T-cell (primary cell): ENCODE measurements around the gene CABLES2. TPM values are rescaled to one million over a fixed set of nuclear protein-coding genes. Genes with fewer than 3 reads are reported as not detected.
A peak's percentile ranks its signal among the peaks of the same experiment; 100 is the strongest.

Experiments
- ATAC-seq, 4 experiments: fragments of 200-7000 bp in 3 of 4; fragments of 150-1000 bp in 1 of 4; cut with Tn5 transposase; replicated peaks in 1 of 4; 1 replicate in 3 of 4; 2 replicates in 1 of 4; pipeline ENCODE4 v1.10.0; 2021; ENCODE audit warnings: moderate library complexity in 3 of 4, mild to moderate bottlenecking in 2 of 4, moderate number of reproducible peaks in 1 of 4
- CTCF ChIA-PET, 2 donors: fragments of 300-600 bp; sonication (Branson Sonifier 250); formaldehyde crosslinking; loops; one replicate each; lab custom pipeline; 2022; ENCODE audit warnings: antibody characterized with exemption in 2 of 2; lab: Charles Lee
- POLR2A ChIA-PET, 2 donors: fragments of 300-600 bp; sonication (Branson Sonifier 250); formaldehyde crosslinking; loops; one replicate each; lab custom pipeline; 2022; ENCODE audit warnings: antibody characterized with exemption in 2 of 2; lab: Charles Lee
- DNase-seq, 35 experiments: peaks; one replicate each; pipeline versions ENCODE4 v3.0.0 to v3.0.0-alpha.2; 2013 to 2023
- H3K27ac ChIP-seq: one replicate; pipeline ENCODE4 v1.5.1; 2013; ENCODE audit warnings: low read length
- H3K27me3 ChIP-seq, 2 experiments: replicated peaks in 1 of 2; 1 replicate in 1 of 2; 2 replicates in 1 of 2; pipeline versions ENCODE4 v1.6.1 to v1.7.0; 2013; ENCODE audit warnings: low read length in 1 of 2, mixed read lengths in 1 of 2; ENCODE audit not compliant: control insufficient read depth in 2 of 2, insufficient read depth in 2 of 2; ENCODE audit errors: extremely low read depth in 1 of 2
- H3K36me3 ChIP-seq, 2 donors: 1 replicate in 1 of 2; 2 replicates in 1 of 2; pipeline versions ENCODE4 v1.6.1 to v1.7.0; 2013; ENCODE audit warnings: low read length in 1 of 2; ENCODE audit not compliant: control insufficient read depth in 2 of 2, insufficient read depth in 1 of 2; ENCODE audit errors: extremely low read depth in 1 of 2
- H3K4me1 ChIP-seq, 2 experiments: 1 replicate in 1 of 2; 2 replicates in 1 of 2; pipeline versions ENCODE4 v1.6.1 to v1.7.0; 2013; ENCODE audit warnings: low read length in 2 of 2, mixed read lengths in 1 of 2; ENCODE audit not compliant: insufficient read depth in 2 of 2, control insufficient read depth in 1 of 2; ENCODE audit errors: extremely low read depth in 1 of 2
- H3K4me3 ChIP-seq, 2 donors: 1 replicate in 1 of 2; 2 replicates in 1 of 2; pipeline versions ENCODE4 v1.5.1 to v1.7.0; 2013; ENCODE audit warnings: mild to moderate bottlenecking in 2 of 2, low read length in 1 of 2, moderate library complexity in 1 of 2; ENCODE audit not compliant: control insufficient read depth in 1 of 2; ENCODE audit errors: extremely low read depth in 1 of 2
- H3K9me3 ChIP-seq: 2 replicates; pipeline ENCODE4 v1.7.0; 2013
- H3K27ac Mint-ChIP-seq, 2 donors: one replicate each; pipeline ENCODE4 v1.8.0; 2020 to 2021; ENCODE audit warnings: mild to moderate bottlenecking in 2 of 2, mixed read lengths in 2 of 2
- H3K27me3 Mint-ChIP-seq, 2 donors: one replicate each; pipeline ENCODE4 v1.8.0; 2021 to 2022; ENCODE audit warnings: mixed read lengths in 2 of 2
- H3K36me3 Mint-ChIP-seq: one replicate; pipeline ENCODE4 v1.8.0; 2021; ENCODE audit warnings: mixed read lengths
- H3K4me1 Mint-ChIP-seq, 3 donors: one replicate each; pipeline ENCODE4 v1.8.0; 2020 to 2022; ENCODE audit warnings: mixed read lengths in 3 of 3, mild to moderate bottlenecking in 1 of 3
- H3K4me3 Mint-ChIP-seq, 3 donors: one replicate each; pipeline ENCODE4 v1.8.0; 2020 to 2022; ENCODE audit warnings: mild to moderate bottlenecking in 3 of 3, mixed read lengths in 3 of 3, moderate library complexity in 3 of 3
- H3K9me3 Mint-ChIP-seq, 3 donors: one replicate each; pipeline ENCODE4 v1.8.0; 2020 to 2022; ENCODE audit warnings: mixed read lengths in 3 of 3
- WGBS: methylation state at CpG from one replicate; pipeline ENCODE4 v1.1.5; 2013; ENCODE audit warnings: missing lambda C conversion rate; ENCODE audit not compliant: insufficient coverage; 5-methylcytosine and 5-hydroxymethylcytosine counted together
- total RNA-seq, 35 experiments: library from RNA in 6 of 35; stranded (reverse) in 6 of 35; fragments of 120-200 nt in 1 of 35; gene quantifications; one replicate each; pipeline versions ENCODE4 v1.2.1 to v1.2.4 and lab custom pipeline; 2013 to 2026

CABLES2 gene
- total RNA-seq, 5 donors from 2014 or later (not counting 1 experiment from before 2014, with no cell fraction given): 4.3 to 6.8 (median 5.6) TPM

GRCh38 chr20:62368976-62369814, 37.9 kb downstream of the CABLES2 start:
- no peak overlapping the region for H3K4me3 ChIP-seq
- DNase-seq (no peak), ATAC-seq (no peak)
- Mint-ChIP-seq H3K4me3 (no peak overlapping the region), H3K27ac (no peak overlapping the region), H3K27me3 (peaks cover 20 to 37% of the 10 kb centered on the region in 2 donors), H3K36me3 (no peaks in the 10 kb centered on the region), H3K9me3 (no peaks in the 10 kb centered on the region), H3K4me1 (peaks cover 0 to 9% (median 2%) of the 10 kb centered on the region in 3 donors)
- 11% methylated on average over 14 of the region's 28 CpGs for WGBS
- ChIA-PET POLR2A (interaction anchor here in 1 of 2 donors (0.6 kb wide), 1 partner anchor 43 kb away, joined by 8 read pairs; no protein-coding TSS in a partner anchor), CTCF (no interaction called here)
- H3K27me3 ChIP-seq: peaks cover 6 to 82% of the 10 kb centered on the region in 2 experiments
- H3K36me3 ChIP-seq: no peaks in the 10 kb centered on the region
- H3K4me1 ChIP-seq: peaks cover 0 to 25% of the 10 kb centered on the region in 2 experiments
- H3K27ac ChIP-seq: no peak overlapping the region
- H3K9me3 ChIP-seq: no peaks in the 10 kb centered on the region

GRCh38 chr20:62368392-62368975, 38.6 kb downstream of the CABLES2 start:
- Mint-ChIP-seq H3K27me3 (peaks cover 25 to 39% of the 10 kb centered on the region in 2 donors), H3K4me3 (peak overlapping the region in 1 of 3 donors; percentile 80), H3K27ac (no peak overlapping the region), H3K4me1 (peaks cover 0 to 9% (median 2%) of the 10 kb centered on the region in 3 donors), H3K9me3 (no peaks in the 10 kb centered on the region), H3K36me3 (no peaks in the 10 kb centered on the region)
- WGBS: 9% methylated on average over 6 of the region's 15 CpGs
- Histone ChIP-seq H3K4me1 (peaks cover 0 to 25% of the 10 kb centered on the region in 2 experiments), H3K27ac (no peak overlapping the region), H3K9me3 (no peaks in the 10 kb centered on the region), H3K36me3 (no peaks in the 10 kb centered on the region), H3K27me3 (peaks cover 6 to 83% of the 10 kb centered on the region in 2 experiments), H3K4me3 (peak overlapping the region in 1 of 2 donors; percentile 32)
- POLR2A ChIA-PET: interaction anchor here in 1 of 2 donors (0.6 kb wide), 1 partner anchor 43 kb away, joined by 8 read pairs; no protein-coding TSS in a partner anchor
- CTCF ChIA-PET: no interaction called here
- DNase-seq (no peak), ATAC-seq (no peak)

- Mint-ChIP-seq H3K4me1 (peaks cover 0 to 9% (median 2%) of the 10 kb centered on the region in 3 donors), H3K27me3 (peaks cover 22 to 38% of the 10 kb centered on the region in 2 donors), H3K27ac (no peak overlapping the region), H3K4me3 (peak overlapping the region; percentile 57 to 80 (median 66)), H3K36me3 (no peaks in the 10 kb centered on the region), H3K9me3 (no peaks in the 10 kb centered on the region)
- WGBS: 6% methylated on average over 32 of the region's 37 CpGs
- CTCF ChIA-PET: no interaction called here
- Histone ChIP-seq H3K36me3 (no peaks in the 10 kb centered on the region), H3K9me3 (no peaks in the 10 kb centered on the region), H3K4me1 (peaks cover 0 to 25% of the 10 kb centered on the region in 2 experiments), H3K27ac (no peak overlapping the region), H3K4me3 (peak overlapping the region; percentile 32 to 51), H3K27me3 (peaks cover 6 to 90% of the 10 kb centered on the region in 2 experiments)
- POLR2A ChIA-PET: interaction anchor here in 1 of 2 donors (0.6 kb wide), 1 partner anchor 65 kb away, joined by 4 read pairs; no protein-coding TSS in a partner anchor
- ATAC-seq (peak in 3 of 4 experiments; percentile 31 to 56 (median 31)), DNase-seq (peak in 4 of 35 experiments; percentile 9 to 32 (median 16))
These were observed 39.3 kb downstream of the CABLES2 start for GRCh38 chr20:62367633-62368391.

- no peak within 1 kb of the TSS for H3K27ac Mint-ChIP-seq
- Histone ChIP-seq H3K4me3 (peak within 1 kb of the TSS; percentile 32 to 51), H3K4me1 (peaks cover 0 to 25% of the 10 kb centered on the region in 2 experiments), H3K27me3 (peaks cover 6 to 94% of the 10 kb centered on the region in 2 experiments), H3K27ac (no peak within 1 kb of the TSS), H3K36me3 (no peaks in the 10 kb centered on the region), H3K9me3 (no peaks in the 10 kb centered on the region)
- 2% methylated on average over 50 of the region's 70 CpGs for WGBS
- peaks cover 0 to 9% (median 2%) of the 10 kb centered on the region in 3 donors for H3K4me1 Mint-ChIP-seq
- H3K36me3 Mint-ChIP-seq: no peaks in the 10 kb centered on the region
- POLR2A ChIA-PET: interaction anchor here in 1 of 2 donors (0.6 kb wide), 1 partner anchor 64 kb away, joined by 4 read pairs; no protein-coding TSS in a partner anchor
- no peaks in the 10 kb centered on the region for H3K9me3 Mint-ChIP-seq
- H3K4me3 Mint-ChIP-seq: peak within 1 kb of the TSS; percentile 57 to 80 (median 66)
- CTCF ChIA-PET: no interaction called here
- ATAC-seq (peak; percentile 25 to 55 (median 46)), DNase-seq (peak in 2 of 35 experiments; percentile 24)
- peaks cover 20 to 42% of the 10 kb centered on the region in 2 donors for H3K27me3 Mint-ChIP-seq
These were observed 39.9 kb downstream of the CABLES2 start, which contains the start of gene LAMA5 for GRCh38 chr20:62367136-62367632. Gene LAMA5 (minus strand): TSS chr20:62367312. CDS start chr20:62367245, 67 bp downstream.

GRCh38 chr20:62366370-62367135, 40.5 kb downstream of the CABLES2 start:
- DNase-seq (no peak), ATAC-seq (peak in 1 of 4 experiments; percentile 5)
- Histone ChIP-seq H3K4me1 (peaks cover 0 to 25% of the 10 kb centered on the region in 2 experiments), H3K9me3 (no peaks in the 10 kb centered on the region), H3K4me3 (peak overlapping the region in 1 of 2 donors; percentile 15), H3K27ac (no peak overlapping the region), H3K36me3 (no peaks in the 10 kb centered on the region), H3K27me3 (peaks cover 6 to 92% of the 10 kb centered on the region in 2 experiments)
- H3K9me3 Mint-ChIP-seq: no peaks in the 10 kb centered on the region
- ChIA-PET CTCF (no interaction called here), POLR2A (no interaction called here)
- H3K27ac Mint-ChIP-seq: no peak overlapping the region
- 3% methylated on average over 71 of the region's 72 CpGs for WGBS
- peaks cover 0 to 9% (median 2%) of the 10 kb centered on the region in 3 donors for H3K4me1 Mint-ChIP-seq
- H3K36me3 Mint-ChIP-seq: no peaks in the 10 kb centered on the region
- peaks cover 20 to 44% of the 10 kb centered on the region in 2 donors for H3K27me3 Mint-ChIP-seq
- H3K4me3 Mint-ChIP-seq: peak overlapping the region in 2 of 3 donors; percentile 28 to 30
